HuH-7 (cell line): ENCODE results near the gene MAGI3.
"Not testable (repeated sequence)": the region's sequence is repeated elsewhere in the genome, so short reads cannot be mapped to it uniquely, and the experiment has no call there.

ENCODE experiments used
- DNase-seq: peaks from one replicate; pipeline ENCODE4 v3.0.0; 2011; ENCODE audit warnings: low spot score

The MAGI3 gene

GRCh38 chr1:113442131-113442530 lies 51.8 kb downstream of the MAGI3 start:
- no peak for DNase-seq

- DNase-seq: no peak
These were observed 54.5 kb downstream of the MAGI3 start for GRCh38 chr1:113444857-113445256.

DNA sequence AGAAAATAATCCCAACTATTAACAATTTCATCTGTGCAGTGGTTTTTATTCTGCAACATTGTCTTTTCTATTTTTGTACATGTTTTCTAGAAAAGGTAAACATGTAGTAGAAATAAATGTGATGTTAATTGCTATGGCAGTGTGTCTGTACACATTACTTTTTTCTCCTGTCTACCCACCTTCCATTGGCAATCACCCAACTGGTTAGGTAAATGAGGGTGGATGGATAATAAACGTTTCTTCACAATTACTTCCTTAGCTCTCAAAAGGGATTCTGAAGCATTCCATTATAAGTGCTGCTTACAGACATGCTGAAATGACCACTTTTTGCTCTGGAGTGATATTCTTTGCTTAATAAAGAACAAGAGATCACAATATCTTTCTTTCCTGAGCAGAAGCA lies 61.4 kb downstream of the MAGI3 start:
- DNase-seq: no peak

DNA sequence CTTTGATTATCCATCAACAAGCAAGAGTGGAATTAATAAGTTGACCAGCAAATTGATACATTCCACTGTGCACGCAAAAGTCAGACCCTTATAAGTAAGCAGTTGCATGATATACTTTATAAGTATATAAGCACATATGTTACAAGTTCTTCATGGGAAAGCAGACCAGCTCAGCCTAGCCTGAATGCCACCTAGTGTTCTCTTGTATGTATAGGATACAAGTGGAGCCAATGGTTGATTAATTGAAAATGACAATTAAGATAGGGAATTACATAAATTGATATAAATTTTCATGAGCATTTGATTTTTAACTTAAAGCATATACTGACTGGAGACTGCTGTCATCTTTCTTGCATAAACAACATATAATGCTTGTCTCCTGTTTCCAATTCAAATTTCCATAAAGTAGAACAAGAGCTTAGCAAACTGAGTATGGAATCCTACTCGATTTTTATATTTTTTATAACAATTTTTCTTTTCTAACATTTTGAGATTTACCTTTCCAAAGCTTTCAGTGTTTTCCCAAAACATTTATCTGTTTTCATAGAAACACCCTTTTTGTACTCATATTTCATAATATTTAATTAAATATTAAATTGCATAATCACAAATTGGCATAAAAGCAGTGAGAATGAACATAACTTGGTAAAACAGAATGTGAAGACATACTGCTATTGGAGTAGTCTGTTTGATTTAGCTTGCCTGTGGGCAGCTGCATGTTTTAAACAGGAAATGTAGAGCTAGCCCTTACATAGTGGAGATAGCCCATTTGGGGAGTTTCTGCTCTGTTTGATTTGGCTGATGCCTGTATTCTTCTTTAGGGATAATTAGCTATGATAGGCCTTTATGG lies 62.8 kb downstream of the MAGI3 start:
- DNase-seq: peak; percentile 5

GRCh38 chr1:113453771-113454083 lies 63.4 kb downstream of the MAGI3 start:
- no peak for DNase-seq

DNA sequence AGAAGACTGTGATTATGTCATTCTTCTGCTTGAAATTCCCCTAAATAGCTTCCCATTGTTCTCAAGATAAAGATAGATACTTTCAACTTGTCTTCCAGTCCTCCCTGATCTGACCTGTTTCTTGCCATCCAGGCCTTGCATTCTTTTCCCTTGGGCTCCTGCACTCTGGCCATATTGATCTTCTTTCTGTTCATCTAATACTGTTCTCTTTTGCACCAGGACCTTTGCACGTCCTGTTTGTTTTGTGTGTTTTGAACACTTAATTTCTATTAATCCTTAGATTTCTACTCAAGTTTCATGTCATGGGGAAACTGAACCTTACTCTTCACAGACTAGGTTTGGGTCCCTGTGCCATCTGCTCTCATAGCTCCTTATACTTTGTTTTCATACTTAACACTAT lies 65.1 kb downstream of the MAGI3 start:
- DNase-seq: no peak

GRCh38 chr1:113456967-113457366 lies 66.7 kb downstream of the MAGI3 start:
- DNase-seq: no peak

DNA sequence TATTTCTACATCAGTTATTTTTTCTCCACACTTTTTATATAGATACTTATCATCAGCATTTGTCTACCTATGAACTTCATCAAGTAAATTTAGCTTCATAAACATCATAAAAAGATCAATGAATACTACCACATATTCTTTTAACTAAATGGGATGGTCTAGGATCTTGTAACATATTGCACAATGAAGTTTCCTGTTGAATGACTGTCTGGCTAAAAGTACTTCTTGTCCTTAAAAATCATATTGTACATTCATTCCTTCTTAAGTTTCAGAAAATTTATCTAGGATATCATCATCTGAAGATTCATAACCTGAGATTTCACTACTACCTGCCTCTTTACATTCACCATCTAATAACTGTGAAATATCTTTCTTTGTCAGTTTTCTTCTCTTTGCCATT lies 69.0 kb downstream of the MAGI3 start:
- DNase-seq: no peak

GRCh38 chr1:113467991-113468390 lies 77.7 kb downstream of the MAGI3 start:
- DNase-seq: no peak

DNA sequence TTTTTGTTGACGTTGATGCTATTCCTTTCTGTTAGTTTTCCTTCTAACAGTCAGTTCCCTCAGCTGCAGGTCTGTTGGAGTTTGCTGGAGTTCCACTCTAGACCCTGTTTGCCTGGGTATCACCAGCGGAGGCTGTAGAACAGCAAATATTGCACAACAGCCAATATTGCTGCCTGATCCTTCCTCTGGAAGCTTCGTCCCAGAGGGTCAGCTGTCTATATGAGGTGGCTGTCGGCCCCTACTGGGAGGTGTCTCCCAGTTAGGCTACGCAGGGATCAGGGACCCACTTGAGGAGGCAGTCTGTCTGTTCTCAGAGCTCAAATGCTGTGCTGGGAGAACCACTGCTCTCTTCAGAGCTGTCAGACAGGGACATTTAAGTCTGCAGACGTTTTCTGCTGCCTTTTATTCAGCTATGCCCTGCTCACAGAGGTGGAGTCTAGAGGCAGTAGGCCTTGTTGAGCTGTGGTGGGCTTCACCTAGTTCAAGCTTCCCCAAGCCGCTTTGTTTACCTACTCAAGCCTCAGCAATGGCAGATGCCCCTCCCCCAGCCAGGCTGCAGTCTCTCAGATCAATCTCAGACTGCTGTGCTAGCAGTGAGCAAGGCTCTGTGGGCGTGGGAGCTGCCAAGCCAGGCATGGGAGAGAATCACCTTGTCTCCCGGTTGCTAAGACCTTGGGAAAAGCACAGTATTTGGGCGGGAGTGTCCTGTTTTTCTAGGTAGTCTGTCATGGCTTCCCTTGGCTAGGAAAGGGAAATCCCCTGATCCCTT lies 88.3 kb downstream of the MAGI3 start:
- DNase-seq: not testable (repeated sequence)

DNA sequence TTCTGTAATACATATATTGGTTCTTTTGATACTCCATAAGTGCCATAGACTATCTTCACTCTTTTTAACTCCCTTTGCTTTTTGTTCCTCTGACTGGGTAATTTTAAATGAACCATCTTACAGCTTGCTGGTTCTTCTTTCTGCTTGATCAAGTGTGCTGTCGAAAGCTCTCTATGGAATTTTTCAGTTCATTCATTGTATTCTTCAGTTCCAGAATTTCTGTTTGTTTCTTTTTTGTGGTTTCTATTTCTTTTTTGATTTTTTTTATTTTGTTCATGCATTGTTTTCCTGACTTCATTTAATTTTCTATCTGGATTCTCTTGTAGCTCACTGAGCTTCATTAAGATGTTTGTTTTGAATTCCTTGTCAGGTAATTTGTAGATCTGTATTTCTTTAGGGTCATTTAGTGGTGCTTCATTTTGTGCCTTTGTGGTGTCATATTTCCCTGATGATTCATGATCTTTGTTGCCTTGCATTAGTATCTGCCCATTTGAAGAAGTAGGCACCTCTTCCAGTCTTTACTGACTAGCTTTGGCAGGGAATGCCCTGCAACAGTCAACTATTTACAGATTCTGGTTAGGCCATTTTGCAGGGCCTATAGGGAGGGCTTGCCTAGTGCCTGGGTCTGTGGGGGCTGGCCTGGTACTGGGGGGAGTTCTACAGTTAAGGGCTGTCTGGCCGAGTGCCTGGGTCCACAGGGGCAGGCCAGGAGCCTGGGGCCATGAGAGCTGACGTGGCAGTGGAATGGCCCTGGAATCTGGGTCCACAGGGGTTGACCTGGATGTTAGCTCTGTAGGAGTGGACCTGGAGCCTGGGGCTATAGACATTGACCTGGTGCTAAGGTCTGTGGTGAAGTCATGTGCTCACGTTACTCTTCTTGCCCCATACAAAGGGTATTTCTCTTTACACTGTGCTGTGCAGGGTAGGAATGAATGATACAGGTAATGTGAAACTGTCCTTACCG lies 89.7 kb downstream of the MAGI3 start:
- no peak for DNase-seq

GRCh38 chr1:113485131-113485530 lies 94.8 kb downstream of the MAGI3 start:
- not testable (repeated sequence) for DNase-seq

DNA sequence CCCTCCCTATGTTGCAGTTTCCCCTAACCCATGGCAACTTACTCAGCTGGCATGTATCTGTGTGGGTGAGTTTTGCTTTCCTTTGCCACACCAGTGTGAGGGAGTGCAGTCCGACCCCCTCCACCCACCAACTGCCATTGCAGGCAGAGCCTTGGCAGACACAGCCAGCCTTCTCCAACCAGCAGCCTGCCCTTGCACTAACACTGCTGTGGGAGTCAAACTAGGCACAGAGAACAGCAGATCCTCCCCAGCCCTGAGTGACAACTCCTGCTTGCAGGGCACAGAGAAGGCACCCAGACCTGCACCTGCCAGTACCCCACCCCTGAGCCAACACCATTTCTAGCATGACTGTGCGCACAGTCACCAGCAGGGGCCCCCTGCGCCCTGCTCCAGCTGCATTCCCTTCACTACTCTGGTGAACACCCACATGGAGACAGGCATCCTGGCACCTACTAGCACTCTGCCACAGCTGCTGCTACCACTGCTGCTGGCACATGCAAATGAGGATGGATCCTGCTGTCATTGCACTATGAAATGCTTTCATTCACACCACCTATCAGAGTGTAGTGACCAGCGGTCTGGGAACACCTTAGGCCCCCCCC lies 98.4 kb downstream of the MAGI3 start:
- DNase-seq: no peak

DNA sequence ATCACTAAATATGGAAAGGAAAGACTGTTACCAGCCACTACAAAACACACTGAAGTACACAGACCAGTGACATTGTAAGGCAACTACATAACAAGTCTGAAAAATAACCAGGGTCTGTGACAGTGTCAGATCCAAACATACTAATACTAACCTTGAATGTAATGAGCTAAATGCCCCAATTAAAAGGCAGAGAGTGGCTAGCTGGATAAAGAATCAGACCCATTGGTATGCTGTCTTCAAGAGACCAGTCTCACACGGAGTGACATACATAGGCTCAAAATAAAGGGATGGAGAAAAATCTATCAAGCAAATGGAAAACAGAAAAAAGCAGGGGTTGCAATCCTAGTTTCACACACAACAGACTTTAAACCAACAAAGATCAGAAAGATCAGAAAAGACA lies 100.1 kb downstream of the MAGI3 start:
- DNase-seq: no peak

DNA sequence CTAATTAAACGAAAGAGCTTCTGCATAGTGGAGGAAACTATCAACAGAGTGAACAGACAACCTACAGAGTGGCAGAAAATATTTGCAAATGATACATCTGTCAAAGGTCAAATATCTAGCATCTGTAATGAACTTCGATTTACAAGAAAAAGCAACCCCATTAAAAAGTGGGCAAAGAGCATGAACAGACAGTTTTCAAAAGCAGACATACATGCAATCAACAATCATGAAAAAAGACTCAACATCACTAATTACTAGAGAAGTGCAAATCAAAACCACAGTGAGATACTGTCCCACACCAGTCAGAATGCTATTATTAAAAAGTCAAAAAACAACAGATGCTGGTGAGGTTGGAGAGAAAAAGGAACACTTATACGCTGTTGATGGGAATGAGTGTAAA lies 103.2 kb downstream of the MAGI3 start:
- DNase-seq: no peak

DNA sequence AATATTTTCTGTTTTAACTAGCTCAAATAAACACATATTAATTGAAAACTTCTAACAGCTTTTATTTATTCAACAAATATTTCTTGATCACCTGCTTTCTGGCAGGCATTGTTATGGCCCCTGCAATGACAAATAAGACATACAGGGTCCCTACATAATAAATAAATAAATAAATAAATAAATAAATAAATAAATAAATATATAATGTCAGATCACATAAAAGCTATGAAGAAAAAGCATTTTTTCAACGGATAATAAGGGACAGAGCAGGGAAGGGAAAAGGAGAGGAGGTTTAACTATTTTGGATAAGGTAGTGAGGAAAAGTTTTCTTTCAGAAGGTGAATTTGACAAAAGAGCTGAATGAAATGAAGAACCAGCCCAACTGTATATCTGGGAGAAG lies 115.0 kb downstream of the MAGI3 start:
- no peak for DNase-seq

DNA sequence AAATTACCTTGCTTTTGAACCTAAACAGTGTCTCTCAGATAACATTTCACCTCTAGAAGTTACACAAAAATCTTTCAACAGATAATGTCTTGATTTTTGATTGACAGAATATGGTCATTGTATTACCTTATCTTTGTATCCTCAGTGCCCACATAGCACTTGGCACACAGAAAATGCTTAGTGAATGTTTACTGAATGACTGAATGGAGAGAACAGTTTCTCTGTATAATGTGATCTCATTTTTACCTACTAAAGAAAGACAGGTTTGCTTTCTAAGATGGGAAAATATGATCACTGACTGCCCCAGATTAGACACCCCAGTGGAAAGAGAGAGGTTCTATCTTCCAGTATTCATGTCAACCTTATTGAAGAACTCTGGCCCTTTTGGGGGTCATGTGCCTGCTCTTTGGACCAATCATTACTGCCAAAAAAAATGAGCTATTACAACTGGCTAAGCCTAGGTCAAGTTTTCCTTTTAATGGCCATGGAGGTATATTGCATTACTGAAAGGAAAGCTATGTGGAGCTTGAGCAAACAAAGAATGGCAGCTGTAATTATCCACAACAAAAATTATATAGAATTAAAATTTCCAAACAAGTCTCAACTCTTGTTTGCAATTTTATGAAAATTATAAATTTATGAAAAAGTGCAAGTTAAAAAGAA lies 117.4 kb downstream of the MAGI3 start:
- DNase-seq: no peak

GRCh38 chr1:113508364-113509164 lies 118.2 kb downstream of the MAGI3 start:
- peak; percentile 40 for DNase-seq

- DNase-seq: not testable (repeated sequence)
These were observed 119.5 kb downstream of the MAGI3 start for GRCh38 chr1:113509766-113510165.

GRCh38 chr1:113511269-113511668 lies 121.0 kb downstream of the MAGI3 start:
- DNase-seq: no peak

DNA sequence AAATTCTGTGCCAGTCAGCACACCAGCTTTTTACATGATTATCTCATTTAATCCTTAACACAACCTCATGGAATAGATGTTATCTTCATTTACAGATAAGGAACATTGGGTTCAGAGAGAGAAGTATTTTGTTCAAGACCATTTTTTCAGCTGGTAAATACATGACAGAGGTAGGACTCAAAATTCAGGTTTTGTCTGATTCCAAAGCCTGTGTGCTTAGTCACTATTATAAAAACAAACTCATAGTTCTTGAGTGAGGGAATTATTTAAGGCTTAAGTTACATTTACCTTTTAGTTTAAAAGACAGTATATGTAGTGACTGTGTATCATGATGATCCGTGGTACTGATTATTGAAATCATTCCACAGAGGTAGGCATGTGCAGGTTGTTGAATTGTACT lies 125.2 kb downstream of the MAGI3 start:
- no peak for DNase-seq
